PC-9 (cell line): ENCODE measurements around the gene CBLB. TPM values are rescaled to one million over a fixed set of nuclear protein-coding genes. Genes with fewer than 3 reads are reported as not detected.

Source experiments
- BruUV-seq: library from RNA; stranded (reverse); fragments of 400-500 nt; replicated peaks from 2 replicates; lab custom pipeline; 2021; lab: Mats Ljungman, UMichigan
- CTCF ChIA-PET: fragments of 300-600 bp; sonication (Branson Sonifier 250); formaldehyde crosslinking; loops from one replicate; lab custom pipeline; 2022; ENCODE audit warnings: antibody characterized with exemption; lab: Charles Lee
- POLR2A ChIA-PET: fragments of 300-600 bp; sonication (Branson Sonifier 250); formaldehyde crosslinking; loops from one replicate; lab custom pipeline; 2022; ENCODE audit warnings: antibody characterized with exemption; ENCODE audit not compliant: unreplicated experiment; lab: Charles Lee
- DNase-seq, 2 experiments: peaks; one replicate each; pipeline versions ENCODE4 v3.0.0 to v3.0.0-alpha.2; 2015 to 2022; ENCODE audit warnings: mixed read lengths in 1 of 2
- H2AFZ ChIP-seq: fragments of 200-600 bp; sonication (generic); 2 replicates; pipeline ENCODE4 v1.8.1; 2017; ENCODE audit warnings: antibody characterized with exemption
- H3F3A ChIP-seq: fragments of 200-600 bp; sonication (generic); 2 replicates; pipeline ENCODE4 v1.8.1; 2017; ENCODE audit warnings: antibody characterized with exemption, mild to moderate bottlenecking, low read depth; ENCODE audit not compliant: insufficient read depth
- H3K27ac ChIP-seq: fragments of 200-600 bp; sonication (generic); 2 replicates; pipeline ENCODE4 v1.6.1; 2016; ENCODE audit warnings: mixed run types
- H3K27me3 ChIP-seq: fragments of 200-600 bp; sonication (generic); 2 replicates; pipeline ENCODE4 v1.6.1; 2016; ENCODE audit warnings: low read depth, mixed run types; ENCODE audit not compliant: insufficient read depth
- H3K36me3 ChIP-seq: fragments of 200-600 bp; sonication (generic); 2 replicates; pipeline ENCODE4 v1.6.1; 2016; ENCODE audit warnings: low read depth, mixed run types
- H3K4me1 ChIP-seq: fragments of 200-600 bp; sonication (generic); replicated peaks from 2 replicates; pipeline ENCODE4 v1.6.1; 2016; ENCODE audit warnings: mixed run types; ENCODE audit not compliant: insufficient read depth
- H3K4me2 ChIP-seq: fragments of 200-600 bp; sonication (generic); 2 replicates; pipeline ENCODE4 v1.6.1; 2017; ENCODE audit warnings: mixed run types
- H3K4me3 ChIP-seq: fragments of 200-600 bp; sonication (generic); 2 replicates; pipeline ENCODE4 v1.6.1; 2016; ENCODE audit warnings: mixed run types
- H3K79me2 ChIP-seq: fragments of 200-600 bp; sonication (generic); 2 replicates; pipeline ENCODE4 v1.6.1; 2017; ENCODE audit warnings: low read depth, mixed run types
- H3K9me2 ChIP-seq: fragments of 200-600 bp; sonication (generic); 2 replicates; pipeline ENCODE4 v1.8.1; 2017; ENCODE audit warnings: mild to moderate bottlenecking; ENCODE audit not compliant: insufficient read depth
- H3K9me3 ChIP-seq: fragments of 200-600 bp; sonication (generic); 2 replicates; pipeline ENCODE4 v1.8.1; 2016; ENCODE audit warnings: low read depth; ENCODE audit not compliant: insufficient read depth
- H4K20me1 ChIP-seq: fragments of 200-600 bp; sonication (generic); 2 replicates; pipeline ENCODE4 v1.8.1; 2017; ENCODE audit not compliant: insufficient read depth
- CTCF ChIP-seq: fragments of 200-600 bp; sonication (generic); conservative IDR thresholded peaks from 2 replicates; pipeline ENCODE4 v1.6.1; 2017; ENCODE audit warnings: mixed run types, antibody characterized with exemption, mild to moderate bottlenecking, moderate library complexity
- EZH2 ChIP-seq: fragments of 200-600 bp; sonication (generic); IDR thresholded peaks from 2 replicates; pipeline ENCODE4 v1.8.0; 2017; ENCODE audit warnings: antibody characterized with exemption, low read depth
- intact Hi-C: fragments of 100-400 bp; cut with micrococcal nuclease; formaldehyde crosslinking; loops from one replicate; pipeline ENCODE4 v1.10.0; 2022; ENCODE audit not compliant: unreplicated experiment
- total RNA-seq: library from RNA; stranded (reverse); gene quantifications from 2 replicates; pipeline ENCODE4 v1.2.3, GENCODE V29; 2021

Gene CBLB
- total RNA-seq, 1 experiment from 2014 or later: 44.0 TPM

- ChIA-PET CTCF (no interaction called here), POLR2A (no interaction called here)
- DNase-seq: no peak
- Histone ChIP-seq H3K27ac (no peak overlapping the region), H3K4me3 (no peak overlapping the region), H3F3A (no peaks in the 10 kb centered on the region), H2AFZ (no peak overlapping the region), H3K36me3 (0 out of 2 replicates have a peak, but pooled peaks cover 6% of the 10 kb centered on the region), H3K9me2 (no peaks in the 10 kb centered on the region), H3K27me3 (no peaks in the 10 kb centered on the region), H4K20me1 (no peaks in the 10 kb centered on the region), H3K79me2 (no peaks in the 10 kb centered on the region), H3K4me2 (no peak overlapping the region), H3K9me3 (no peaks in the 10 kb centered on the region), H3K4me1 (no peaks in the 10 kb centered on the region)
- no peak for TF ChIP-seq CTCF
- no peak for TF ChIP-seq EZH2
- BruUV-seq: no TSS peak
- intact Hi-C loops: no loop called here
Observed at GRCh38 chr3:105679951-105680350, 188.9 kb downstream of the CBLB start.

GRCh38 chr3:105678017-105678416 lies 190.8 kb downstream of the CBLB start:
- H3K79me2 ChIP-seq: no peaks in the 10 kb centered on the region
- no peak overlapping the region for H3K27ac ChIP-seq
- no peaks in the 10 kb centered on the region for H3K27me3 ChIP-seq
- BruUV-seq: no TSS peak
- H4K20me1 ChIP-seq: no peaks in the 10 kb centered on the region
- H3K4me2 ChIP-seq: no peak overlapping the region
- DNase-seq: no peak
- H2AFZ ChIP-seq: no peak overlapping the region
- no peaks in the 10 kb centered on the region for H3K9me2 ChIP-seq
- no peaks in the 10 kb centered on the region for H3F3A ChIP-seq
- intact Hi-C loops: no loop called here
- ChIA-PET POLR2A (no interaction called here), CTCF (no interaction called here)
- H3K9me3 ChIP-seq: no peaks in the 10 kb centered on the region
- TF ChIP-seq CTCF (no peak), EZH2 (no peak)
- no peaks in the 10 kb centered on the region for H3K4me1 ChIP-seq
- H3K36me3 ChIP-seq: 0 out of 2 replicates have a peak, but pooled peaks cover 6% of the 10 kb centered on the region
- no peak overlapping the region for H3K4me3 ChIP-seq

- no peak overlapping the region for H3K4me3 ChIP-seq
- no peaks in the 10 kb centered on the region for H3K27me3 ChIP-seq
- POLR2A ChIA-PET: interaction anchor here (0.7 kb wide), 1 partner anchor 145 kb away, joined by 21 read pairs; no protein-coding TSS in a partner anchor
- no peaks in the 10 kb centered on the region for H3K4me1 ChIP-seq
- TF ChIP-seq CTCF (no peak), EZH2 (no peak)
- intact Hi-C loops: no loop called here
- no peaks in the 10 kb centered on the region for H3K9me2 ChIP-seq
- H3K36me3 ChIP-seq: 0 out of 2 replicates have a peak, but pooled peaks cover 6% of the 10 kb centered on the region
- H4K20me1 ChIP-seq: no peaks in the 10 kb centered on the region
- H3K27ac ChIP-seq: no peak overlapping the region
- no peak overlapping the region for H2AFZ ChIP-seq
- CTCF ChIA-PET: no interaction called here
- no TSS peak for BruUV-seq
- no peaks in the 10 kb centered on the region for H3K79me2 ChIP-seq
- no peaks in the 10 kb centered on the region for H3K9me3 ChIP-seq
- no peaks in the 10 kb centered on the region for H3F3A ChIP-seq
- no peak overlapping the region for H3K4me2 ChIP-seq
- DNase-seq: no peak
Observed at GRCh38 chr3:105676621-105677300, 192.1 kb downstream of the CBLB start.
